ENCODE measurements around the gene INPPL1.
"Not testable (repeated sequence)": the region's sequence is repeated elsewhere in the genome, so short reads cannot be mapped to it uniquely, and the experiment has no call there.

Gene INPPL1

GRCh38 chr11:72224564-72225410 is at the start of gene INPPL1:
Gene INPPL1, plus strand, starts transcription at chr11:72224767. Its CDS starts 218 bp downstream, at chr11:72224985.
- in situ Hi-C loops (cut with MboI; ENCODE audit: low sequenced_read_pairs): no loop called here

- in situ Hi-C loops (cut with MboI; ENCODE audit: low sequenced_read_pairs): no loop called here
Measured at GRCh38 chr11:72177656-72178055, 46.9 kb upstream of the INPPL1 start.

- in situ Hi-C loops (cut with MboI; ENCODE audit: low sequenced_read_pairs): no loop called here
Measured at GRCh38 chr11:72179049-72179803, 45.3 kb upstream of the INPPL1 start.

- in situ Hi-C loops (cut with MboI; ENCODE audit: low sequenced_read_pairs): no loop called here
Measured at GRCh38 chr11:72179804-72180396, 44.7 kb upstream of the INPPL1 start.

GRCh38 chr11:72180892-72181552 is 43.5 kb upstream of the INPPL1 start:
- in situ Hi-C loops (cut with MboI; ENCODE audit: low sequenced_read_pairs): not testable (repeated sequence)

GRCh38 chr11:72181553-72181958 is 43.0 kb upstream of the INPPL1 start:
- in situ Hi-C loops (cut with MboI; ENCODE audit: low sequenced_read_pairs): not testable (repeated sequence)

- in situ Hi-C loops (cut with MboI; ENCODE audit: low sequenced_read_pairs): no loop called here
Measured at GRCh38 chr11:72188267-72188666, 36.3 kb upstream of the INPPL1 start.

GRCh38 chr11:72189455-72190250 is 34.9 kb upstream of the INPPL1 start:
- in situ Hi-C loops (cut with MboI; ENCODE audit: low sequenced_read_pairs): no loop called here

- in situ Hi-C loops (cut with MboI; ENCODE audit: low sequenced_read_pairs): no loop called here
Measured at GRCh38 chr11:72190631-72191071, 33.9 kb upstream of the INPPL1 start.

- in situ Hi-C loops (cut with MboI; ENCODE audit: low sequenced_read_pairs): no loop called here
Measured at GRCh38 chr11:72191961-72192381, 32.6 kb upstream of the INPPL1 start, which contains the start of gene FOLR1. Gene FOLR1, plus strand, starts transcription at chr11:72192140. Its CDS starts 34 bp downstream, at chr11:72192174.

GRCh38 chr11:72195518-72196270 is 28.9 kb upstream of the INPPL1 start:
- in situ Hi-C loops (cut with MboI; ENCODE audit: low sequenced_read_pairs): no loop called here

- in situ Hi-C loops (cut with MboI; ENCODE audit: low sequenced_read_pairs): not testable (repeated sequence)
Measured at GRCh38 chr11:72201445-72201844, 23.1 kb upstream of the INPPL1 start.

GRCh38 chr11:72202571-72202970 is 22.0 kb upstream of the INPPL1 start:
- in situ Hi-C loops (cut with MboI; ENCODE audit: low sequenced_read_pairs): no loop called here

GRCh38 chr11:72203163-72203562 is 21.4 kb upstream of the INPPL1 start:
- in situ Hi-C loops (cut with MboI; ENCODE audit: low sequenced_read_pairs): no loop called here

- in situ Hi-C loops (cut with MboI; ENCODE audit: low sequenced_read_pairs): no loop called here
Measured at GRCh38 chr11:72204886-72205285, 19.7 kb upstream of the INPPL1 start.

- in situ Hi-C loops (cut with MboI; ENCODE audit: low sequenced_read_pairs): not testable (repeated sequence)
Measured at GRCh38 chr11:72206794-72207193, 17.8 kb upstream of the INPPL1 start.

- in situ Hi-C loops (cut with MboI; ENCODE audit: low sequenced_read_pairs): no loop called here
Measured at GRCh38 chr11:72208281-72208680, 16.3 kb upstream of the INPPL1 start.

GRCh38 chr11:72209101-72209500 is 15.5 kb upstream of the INPPL1 start:
- in situ Hi-C loops (cut with MboI; ENCODE audit: low sequenced_read_pairs): no loop called here

GRCh38 chr11:72216638-72217037 is 7.9 kb upstream of the INPPL1 start, which contains the start of gene FOLR2:
Gene FOLR2, plus strand, starts transcription at chr11:72216794. Its CDS starts 1,791 bp downstream, at chr11:72218585.
- in situ Hi-C loops (cut with MboI; ENCODE audit: low sequenced_read_pairs): no loop called here

Data from hTERT RPE-1 (cell line).